Spinal cord (tissue), 10 donors: ENCODE measurements around the gene HOXD11. TPM values are rescaled to one million over a fixed set of nuclear protein-coding genes. Genes with fewer than 3 reads are reported as not detected.

Experiments used
- DNase-seq, 6 donors: peaks; one replicate each; pipeline versions ENCODE4 v3.0.0 to v3.0.0-alpha.2; 2013 to 2015; ENCODE audit warnings: low spot score in 6 of 6, low read depth in 4 of 6
- H3K27ac ChIP-seq: one replicate; pipeline ENCODE4 v1.5.1; 2013; ENCODE audit warnings: low read depth, low read length, control low read depth
- H3K27me3 ChIP-seq: one replicate; pipeline ENCODE4 v1.6.1; 2013; ENCODE audit warnings: low read length; ENCODE audit not compliant: control insufficient read depth, insufficient read depth
- H3K36me3 ChIP-seq: one replicate; pipeline ENCODE4 v1.6.1; 2013; ENCODE audit warnings: low read length; ENCODE audit not compliant: control insufficient read depth, insufficient read depth
- H3K4me1 ChIP-seq: one replicate; pipeline ENCODE4 v1.6.1; 2013; ENCODE audit warnings: low read length; ENCODE audit not compliant: control insufficient read depth, insufficient read depth
- H3K4me3 ChIP-seq: one replicate; pipeline ENCODE4 v1.5.1; 2013; ENCODE audit warnings: low read depth, low read length, control low read depth
- H3K9me3 ChIP-seq: one replicate; pipeline ENCODE4 v1.6.1; 2013; ENCODE audit warnings: low read length; ENCODE audit not compliant: control insufficient read depth, insufficient read depth
- WGBS: methylation state at CpG from one replicate; pipeline ENCODE4 v1.1.5; 2013; ENCODE audit warnings: missing lambda C conversion rate; ENCODE audit not compliant: insufficient coverage; 5-methylcytosine and 5-hydroxymethylcytosine counted together
- polyA plus RNA-seq, 2 donors: library from polyadenylated mRNA; unstranded; fragments of 120-200 nt; gene quantifications; one replicate each; pipeline ENCODE4 v1.2.1, GENCODE V29; 2013; ENCODE audit not compliant: insufficient read length in 2 of 2
- total RNA-seq, 2 donors: library from RNA; depleted of rRNA in 1 of 2; stranded (reverse); fragments of 120-200 nt in 1 of 2; fragments of >200 nt in 1 of 2; gene quantifications; one replicate each; pipeline versions ENCODE4 v1.2.3 to v1.2.4, GENCODE V29; 2013 to 2014
- donor health status: healthy.

HOXD11 gene
- total and polyA plus RNA-seq, 4 donors = 0.39 to 1.4 (median 0.51) TPM; not detected in 1

DNA sequence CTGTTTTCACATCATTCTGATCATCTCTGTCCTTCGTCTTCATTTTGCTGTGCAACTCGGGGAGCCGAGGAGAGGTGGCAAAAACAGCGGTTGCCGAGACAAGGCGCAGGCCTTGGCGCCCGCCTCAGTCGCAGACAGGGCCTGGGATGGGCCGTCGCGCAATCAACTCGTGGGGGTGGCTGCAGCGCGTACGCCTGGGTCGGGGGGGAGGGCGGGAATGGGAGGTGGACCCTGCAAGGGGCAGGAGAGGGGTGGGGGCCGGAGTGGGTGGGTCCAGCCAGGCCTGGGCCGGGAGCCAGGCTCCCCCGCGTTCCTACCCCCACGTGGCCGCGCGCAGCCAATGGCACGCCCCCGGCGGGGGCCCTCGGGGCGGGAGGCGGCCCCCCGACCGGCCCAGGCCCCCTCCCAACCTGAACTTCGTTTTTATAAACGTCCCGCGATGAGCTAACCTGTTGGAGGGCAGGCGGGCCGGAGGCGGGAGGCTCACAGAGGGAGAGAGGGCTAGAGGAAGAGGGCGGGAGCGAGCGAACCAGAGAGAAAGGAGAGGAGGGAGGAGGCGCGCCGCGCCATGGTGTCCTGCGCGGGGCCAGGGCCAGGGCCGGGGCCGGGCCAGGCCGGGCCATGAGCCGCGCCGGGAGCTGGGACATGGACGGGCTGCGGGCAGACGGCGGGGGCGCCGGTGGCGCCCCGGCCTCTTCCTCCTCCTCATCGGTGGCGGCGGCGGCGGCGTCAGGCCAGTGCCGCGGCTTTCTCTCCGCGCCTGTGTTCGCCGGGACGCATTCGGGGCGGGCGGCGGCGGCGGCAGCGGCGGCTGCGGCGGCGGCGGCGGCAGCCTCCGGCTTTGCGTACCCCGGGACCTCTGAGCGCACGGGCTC lies 14.6 kb upstream of the HOXD11 start, which contains the start of gene HOXD13:
Gene HOXD13, plus strand, starts transcription at position 452 of the 875 bp plus-strand sequence. Its CDS starts 170 bp downstream, at position 622.
- H3K4me1 ChIP-seq = peaks cover 21% of the 10 kb centered on the region
- H3K27me3 ChIP-seq = peaks cover 97% of the 10 kb centered on the region
- DNase-seq = no peak
- no peaks in the 10 kb centered on the region for H3K9me3 ChIP-seq
- WGBS = under 1% methylated on average over 72 of the region's 95 CpGs
- no peak within 1 kb of the TSS for H3K27ac ChIP-seq
- peak within 1 kb of the TSS; percentile 1 for H3K4me3 ChIP-seq
- no peaks in the 10 kb centered on the region for H3K36me3 ChIP-seq

- H3K36me3 ChIP-seq = no peaks in the 10 kb centered on the region
- no peak overlapping the region for H3K27ac ChIP-seq
- H3K27me3 ChIP-seq = peaks cover 97% of the 10 kb centered on the region
- under 1% methylated on average over 53 of the region's 53 CpGs for WGBS
- no peaks in the 10 kb centered on the region for H3K9me3 ChIP-seq
- H3K4me1 ChIP-seq = peaks cover 23% of the 10 kb centered on the region
- peak overlapping the region; percentile 1 for H3K4me3 ChIP-seq
- no peak for DNase-seq
These were observed 13.8 kb upstream of the HOXD11 start for GRCh38 chr2:176093145-176093897.

DNA sequence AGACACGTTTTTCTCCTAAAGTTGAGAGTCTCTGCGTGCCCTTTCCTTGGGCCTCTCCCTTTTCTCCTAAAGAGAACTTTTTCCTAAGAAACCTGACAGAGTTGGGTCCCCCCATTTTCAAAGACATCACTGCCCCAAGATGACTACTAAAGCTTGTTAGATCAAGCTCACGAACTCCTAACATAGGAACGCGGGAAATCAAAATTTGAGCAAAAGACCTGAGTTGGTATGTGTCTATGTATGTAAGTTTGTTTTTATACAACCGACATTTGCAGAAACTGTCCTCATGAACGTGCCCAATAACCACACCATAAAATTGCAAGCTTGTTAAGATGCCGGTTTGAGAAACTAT lies 13.2 kb upstream of the HOXD11 start:
- H3K4me1 ChIP-seq = peaks cover 26% of the 10 kb centered on the region
- peak in 1 of 6 donors; percentile 61 for DNase-seq
- no peak overlapping the region for H3K4me3 ChIP-seq
- no peaks in the 10 kb centered on the region for H3K9me3 ChIP-seq
- H3K27ac ChIP-seq = no peak overlapping the region
- H3K27me3 ChIP-seq = peaks cover 97% of the 10 kb centered on the region
- WGBS = 4% methylated on average over 2 of the region's 8 CpGs
- no peaks in the 10 kb centered on the region for H3K36me3 ChIP-seq

- WGBS = 17% methylated on average over 6 of the region's 12 CpGs
These were observed 12.7 kb upstream of the HOXD11 start for GRCh38 chr2:176094349-176094748.

DNA sequence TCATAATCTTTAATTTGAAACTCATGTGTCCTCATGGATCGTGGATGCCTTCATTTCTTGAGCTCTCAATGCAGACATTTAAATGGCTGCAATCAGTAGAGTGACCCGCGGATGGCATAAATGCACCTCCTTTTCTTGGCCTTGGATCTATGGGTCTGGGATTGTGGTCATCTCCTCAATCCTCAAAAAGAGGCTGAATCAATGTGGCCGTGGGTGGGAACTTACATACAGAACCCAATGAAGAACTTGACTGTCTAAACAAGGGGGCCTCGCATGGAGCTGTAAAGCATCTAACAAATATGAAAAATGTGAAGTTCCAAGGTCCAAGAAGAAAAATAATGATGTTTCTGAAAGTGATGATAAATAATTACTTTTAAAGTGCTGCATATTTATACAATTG lies 11.7 kb upstream of the HOXD11 start:
- Histone ChIP-seq H3K9me3 (no peaks in the 10 kb centered on the region), H3K27me3 (peaks cover 97% of the 10 kb centered on the region), H3K27ac (no peak overlapping the region), H3K4me3 (no peak overlapping the region), H3K4me1 (peaks cover 39% of the 10 kb centered on the region), H3K36me3 (no peaks in the 10 kb centered on the region)
- no peak for DNase-seq
- WGBS = 21% methylated on average over 2 of the region's 5 CpGs

More at GRCh38 chr2:176094349-176094748, 12.7 kb upstream of the HOXD11 start:
- Histone ChIP-seq H3K36me3 (no peaks in the 10 kb centered on the region), H3K4me3 (no peak overlapping the region), H3K4me1 (peaks cover 29% of the 10 kb centered on the region), H3K27me3 (peaks cover 97% of the 10 kb centered on the region), H3K27ac (no peak overlapping the region), H3K9me3 (no peaks in the 10 kb centered on the region)
- DNase-seq = peak in 1 of 6 donors; percentile 43

DNA sequence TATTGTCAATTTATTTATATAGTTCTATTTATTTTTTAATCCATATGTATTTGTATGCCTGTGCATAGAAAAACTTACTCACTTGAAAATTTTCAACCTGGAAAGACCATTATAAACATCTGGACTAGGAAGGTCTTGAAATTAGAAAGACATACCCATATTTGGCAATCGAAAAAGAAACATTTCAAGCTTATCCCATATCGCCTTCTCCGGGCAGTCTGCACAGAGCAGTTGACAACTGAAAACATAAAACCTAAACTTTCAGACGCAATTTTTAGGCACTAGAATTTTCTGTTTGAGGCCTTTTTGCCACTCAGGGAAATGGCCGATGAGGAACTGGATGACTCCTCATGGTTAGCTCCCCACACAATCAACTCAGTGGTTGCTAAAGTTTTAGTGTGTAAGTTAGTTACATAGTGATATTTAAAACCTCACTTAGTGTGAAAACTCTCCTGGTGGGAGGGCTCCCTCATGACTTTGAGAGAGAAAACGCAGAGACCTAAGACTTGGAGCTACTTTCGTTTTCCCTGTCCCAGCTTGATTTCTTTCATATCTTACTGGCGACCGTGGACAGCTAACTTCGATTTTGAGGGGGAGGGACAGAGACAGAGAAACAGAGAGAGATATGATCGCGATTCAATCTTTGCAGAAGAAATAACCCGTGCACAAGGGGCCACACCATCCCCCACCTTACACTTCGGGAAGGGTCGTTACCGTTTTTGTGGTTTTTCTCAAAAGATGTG lies 10.7 kb upstream of the HOXD11 start:
- DNase-seq = peak in 2 of 6 donors; percentile 65 to 68
- H3K9me3 ChIP-seq = no peaks in the 10 kb centered on the region
- H3K4me3 ChIP-seq = no peak overlapping the region
- 5% methylated on average over 6 of the region's 16 CpGs for WGBS
- H3K27ac ChIP-seq = no peak overlapping the region
- peaks cover 40% of the 10 kb centered on the region for H3K4me1 ChIP-seq
- no peaks in the 10 kb centered on the region for H3K36me3 ChIP-seq
- H3K27me3 ChIP-seq = peaks cover 97% of the 10 kb centered on the region

DNA sequence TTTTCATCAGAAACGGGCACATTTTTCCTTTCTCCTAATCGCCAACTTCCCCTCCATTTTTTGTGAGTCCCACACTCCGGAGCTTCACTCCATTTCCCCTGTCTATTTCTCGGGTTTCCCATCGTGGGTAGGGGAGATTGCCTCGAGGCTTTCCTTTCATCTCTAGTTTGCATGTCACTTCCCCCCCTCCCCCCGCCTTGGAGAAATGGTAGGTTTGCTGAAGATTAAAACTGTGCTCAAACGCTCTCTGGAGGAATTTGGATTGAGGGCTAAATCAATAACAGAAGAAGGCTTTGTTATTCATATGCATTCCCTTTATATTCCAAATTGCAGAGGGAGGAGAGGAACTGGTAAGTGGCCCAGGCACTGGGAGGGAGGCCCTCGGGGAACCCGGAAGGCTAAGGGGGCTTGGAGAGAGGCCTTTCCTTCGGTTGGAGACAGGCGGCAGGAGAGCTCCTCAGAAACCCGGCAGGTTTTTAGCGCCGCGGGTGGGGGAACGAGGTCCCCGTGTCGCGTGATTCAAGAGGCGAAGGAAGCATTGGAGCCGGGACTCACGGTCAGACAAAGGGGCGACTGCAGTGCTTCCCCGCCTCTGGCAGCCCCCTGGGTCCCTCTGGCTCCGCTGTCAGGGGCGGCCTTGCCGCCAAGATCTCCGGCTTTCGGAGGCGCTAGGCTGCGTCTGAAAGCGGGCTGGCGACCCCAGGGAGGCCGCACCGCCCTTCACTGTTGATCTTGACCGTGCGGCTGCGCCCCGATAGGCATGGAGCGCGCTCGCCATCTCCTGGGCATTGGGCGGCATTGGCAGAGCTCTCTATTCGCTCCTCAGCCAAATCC lies 9.9 kb upstream of the HOXD11 start:
- no peak overlapping the region for H3K27ac ChIP-seq
- H3K4me1 ChIP-seq = peaks cover 40% of the 10 kb centered on the region
- DNase-seq = peak in 2 of 6 donors; percentile 89
- H3K4me3 ChIP-seq = peak overlapping the region; percentile 33
- no peaks in the 10 kb centered on the region for H3K36me3 ChIP-seq
- WGBS = under 1% methylated on average over 38 of the region's 45 CpGs
- no peaks in the 10 kb centered on the region for H3K9me3 ChIP-seq
- H3K27me3 ChIP-seq = peaks cover 97% of the 10 kb centered on the region

DNA sequence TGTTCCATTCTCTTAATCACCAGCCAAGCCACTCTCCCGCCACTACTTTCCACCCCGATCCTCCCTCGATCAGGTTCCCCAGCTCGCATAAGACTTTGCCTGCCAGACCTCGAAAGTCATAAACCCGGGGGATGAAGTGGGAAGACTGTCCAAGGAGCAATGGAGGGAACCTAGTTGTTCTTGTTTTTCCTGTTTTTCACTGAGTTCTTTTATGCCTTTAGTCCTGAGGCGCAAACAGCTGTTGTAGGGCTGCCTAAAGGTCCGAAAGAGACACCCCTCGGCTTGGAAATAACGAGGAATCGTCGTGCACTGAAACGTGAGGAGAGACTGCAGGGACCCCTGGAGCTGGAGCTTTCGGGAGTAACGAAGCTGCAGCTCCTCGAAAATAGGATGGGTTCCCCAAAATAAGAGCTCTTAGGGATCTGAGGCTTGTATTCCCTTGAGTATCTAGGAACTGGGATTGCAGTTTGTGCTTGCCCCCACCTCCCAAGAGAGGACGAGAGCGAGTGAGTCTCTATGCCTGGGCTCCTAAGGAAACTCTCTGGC lies 9.2 kb upstream of the HOXD11 start:
- Histone ChIP-seq H3K27ac (no peak overlapping the region), H3K27me3 (peaks cover 100% of the 10 kb centered on the region), H3K36me3 (no peaks in the 10 kb centered on the region), H3K4me1 (peaks cover 40% of the 10 kb centered on the region), H3K4me3 (peak overlapping the region; percentile 33), H3K9me3 (no peaks in the 10 kb centered on the region)
- 2% methylated on average over 11 of the region's 18 CpGs for WGBS
- no peak for DNase-seq
